ENCODE data around the gene IL11.
"Not testable (repeated sequence)": the region's sequence is repeated elsewhere in the genome, so short reads cannot be mapped to it uniquely, and the experiment has no call there.

Gene IL11

DNA sequence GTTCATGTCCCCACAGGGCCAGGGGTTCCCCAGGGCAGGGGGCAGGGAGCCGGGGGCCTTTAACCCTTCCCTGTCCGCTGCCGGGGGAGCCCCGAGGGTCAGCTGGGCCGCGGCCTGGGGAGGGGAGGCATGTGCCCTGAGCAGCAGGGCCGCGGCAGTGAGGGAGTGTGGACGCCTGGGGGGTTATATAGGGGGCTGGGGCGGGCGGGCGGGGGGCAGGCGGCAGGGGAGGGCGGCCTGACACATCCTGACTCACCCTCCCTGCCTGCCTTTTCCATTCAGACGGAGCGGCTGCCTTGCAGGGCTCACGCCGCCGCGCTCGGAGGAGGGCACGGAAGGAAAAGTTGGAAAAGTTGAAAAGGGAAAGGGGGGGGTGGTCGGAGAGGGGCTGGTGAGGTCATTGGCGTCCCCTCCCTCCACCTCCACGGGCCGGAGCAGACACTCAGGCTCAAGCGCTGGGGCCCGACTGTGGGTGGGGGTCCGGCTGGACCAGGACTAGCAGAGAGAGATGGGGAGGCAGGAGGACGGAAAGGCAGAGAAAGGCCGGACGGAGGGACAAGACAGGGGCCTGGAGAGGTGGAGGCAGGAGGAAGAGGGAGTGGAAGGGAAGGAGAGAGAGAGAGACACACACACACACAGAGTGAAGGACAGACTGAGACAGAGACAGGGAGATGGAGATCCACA, at the start of gene IL11:
TSS of gene IL11 (minus strand) at position 159 of the 684 bp plus-strand sequence. CDS start at position 6, 153 bp downstream.
- peak within 1 kb of the TSS; percentile 52 for H3K27ac Mint-ChIP-seq
- no peaks in the 10 kb centered on the region for H3K4me1 Mint-ChIP-seq (ENCODE audit: low read depth)
- H3K36me3 Mint-ChIP-seq (ENCODE audit: low read depth), result no peaks in the 10 kb centered on the region
- no peak for DNase-seq (ENCODE audit: low spot score)
- no peaks in the 10 kb centered on the region for H3K9me3 Mint-ChIP-seq
- H3K27me3 Mint-ChIP-seq (ENCODE audit: low read depth), result peaks cover 48% of the 10 kb centered on the region
- H3K4me3 Mint-ChIP-seq, result peak within 1 kb of the TSS; percentile 38

DNA sequence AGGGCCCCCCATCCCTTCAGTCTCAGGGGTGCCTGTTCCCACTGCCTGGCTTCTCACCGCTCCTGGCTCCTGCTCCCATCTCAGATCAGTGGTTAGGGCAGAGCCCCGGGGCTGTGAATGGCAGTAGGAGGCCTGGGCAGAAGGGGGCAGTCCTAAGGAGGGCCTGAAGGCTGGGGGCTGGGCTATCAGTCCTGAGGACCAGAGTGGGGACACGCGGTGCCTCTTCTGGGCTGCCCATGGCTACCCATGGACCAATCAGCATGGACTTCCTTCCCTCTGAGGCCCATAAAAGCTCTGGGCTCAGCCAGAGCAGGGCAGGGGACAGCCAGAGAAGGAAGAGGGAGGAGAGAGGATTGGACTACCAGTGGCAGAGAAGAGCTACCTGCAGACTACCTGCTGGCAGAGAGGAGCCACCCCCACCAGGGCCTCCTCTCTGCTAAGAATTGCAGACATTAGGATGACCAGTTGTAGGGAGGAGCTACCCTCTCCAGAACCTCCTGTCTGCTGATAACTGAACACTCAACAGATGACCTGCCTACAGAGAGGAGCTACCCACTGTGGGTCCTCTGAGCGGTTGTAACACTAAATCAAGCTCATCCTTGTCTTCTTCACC, 49.5 kb upstream of the IL11 start:
- no peak overlapping the region for H3K27ac Mint-ChIP-seq
- peaks cover 24% of the 10 kb centered on the region for H3K27me3 Mint-ChIP-seq (ENCODE audit: low read depth)
- H3K9me3 Mint-ChIP-seq, result no peaks in the 10 kb centered on the region
- DNase-seq (ENCODE audit: low spot score), result no peak
- no peaks in the 10 kb centered on the region for H3K36me3 Mint-ChIP-seq (ENCODE audit: low read depth)
- no peak overlapping the region for H3K4me3 Mint-ChIP-seq
- H3K4me1 Mint-ChIP-seq (ENCODE audit: low read depth), result peaks cover 9% of the 10 kb centered on the region

DNA sequence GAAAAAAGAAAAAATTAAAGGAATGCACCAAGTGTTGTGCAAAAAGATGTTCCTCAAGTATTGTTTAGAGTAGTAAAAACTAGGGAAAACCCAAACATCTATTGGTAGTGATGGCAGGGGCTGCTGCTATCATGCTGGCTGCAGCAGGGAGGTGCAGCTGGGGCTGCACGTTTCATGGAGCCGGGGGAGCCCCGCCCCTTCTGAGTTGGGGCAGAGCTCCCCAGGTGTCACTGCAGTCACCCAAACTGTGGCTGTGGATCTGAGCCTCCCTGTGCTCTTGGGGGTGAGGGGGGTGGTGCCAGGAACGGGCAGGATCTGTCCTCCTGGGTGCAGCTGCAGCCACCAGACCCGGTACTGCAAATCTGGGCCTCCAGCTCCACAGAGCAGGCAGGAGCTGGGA, 48.8 kb upstream of the IL11 start:
- DNase-seq (ENCODE audit: low spot score), result no peak
- Mint-ChIP-seq H3K4me3 (no peak overlapping the region), H3K27me3 (ENCODE audit: low read depth) (peaks cover 25% of the 10 kb centered on the region), H3K4me1 (ENCODE audit: low read depth) (peaks cover 9% of the 10 kb centered on the region), H3K27ac (no peak overlapping the region), H3K36me3 (ENCODE audit: low read depth) (no peaks in the 10 kb centered on the region), H3K9me3 (no peaks in the 10 kb centered on the region)

DNA sequence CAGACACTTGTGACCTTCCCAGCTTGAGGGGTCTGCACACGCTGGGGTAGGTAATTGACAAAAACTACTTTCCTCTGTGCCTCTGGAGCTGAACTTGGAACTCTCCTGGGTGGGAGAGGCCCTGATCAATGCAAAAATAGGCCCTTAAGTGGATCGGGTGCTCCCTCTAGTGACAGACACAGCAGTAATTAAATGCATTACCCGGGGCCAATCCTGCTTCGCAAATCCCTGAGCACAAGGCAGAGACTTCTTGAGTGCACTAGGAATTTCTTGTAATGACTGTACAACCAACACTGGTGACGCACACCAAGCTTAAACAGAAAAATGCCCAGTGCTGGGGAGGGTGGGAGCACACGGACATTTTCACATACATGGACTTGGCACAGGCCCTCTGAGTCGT, 47.9 kb upstream of the IL11 start:
- Mint-ChIP-seq H3K4me3 (no peak overlapping the region), H3K9me3 (no peaks in the 10 kb centered on the region), H3K4me1 (ENCODE audit: low read depth) (peaks cover 9% of the 10 kb centered on the region), H3K27me3 (ENCODE audit: low read depth) (peaks cover 23% of the 10 kb centered on the region), H3K36me3 (ENCODE audit: low read depth) (no peaks in the 10 kb centered on the region), H3K27ac (no peak overlapping the region)
- peak; percentile 35 for DNase-seq (ENCODE audit: low spot score)

DNA sequence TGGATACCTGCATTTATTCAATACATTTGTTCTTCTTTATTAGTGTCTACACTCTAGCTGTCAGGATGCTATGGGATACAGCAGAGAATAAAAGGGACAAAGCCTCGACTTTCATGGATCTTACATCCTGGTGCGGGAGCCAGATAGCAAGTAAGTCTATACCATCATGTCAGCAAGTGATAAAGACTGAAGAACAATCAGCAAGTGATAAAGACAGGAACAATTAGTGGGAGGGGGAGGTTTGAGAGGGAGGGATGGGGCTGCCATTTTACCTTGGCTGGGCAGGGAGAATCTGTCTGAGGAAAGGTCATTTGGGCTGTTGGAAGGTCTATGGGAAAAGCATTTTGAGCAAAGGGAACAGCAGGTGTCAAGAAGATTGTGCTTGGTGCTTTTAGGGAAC, 39.9 kb upstream of the IL11 start:
- Mint-ChIP-seq H3K4me3 (no peak overlapping the region), H3K4me1 (ENCODE audit: low read depth) (peaks cover 21% of the 10 kb centered on the region), H3K9me3 (peaks cover 23% of the 10 kb centered on the region), H3K27ac (no peak overlapping the region), H3K27me3 (ENCODE audit: low read depth) (peaks cover 16% of the 10 kb centered on the region), H3K36me3 (ENCODE audit: low read depth) (peaks cover 32% of the 10 kb centered on the region)
- DNase-seq (ENCODE audit: low spot score), result no peak

GRCh38 chr19:55409179-55409578, 38.9 kb upstream of the IL11 start:
- Mint-ChIP-seq H3K36me3 (ENCODE audit: low read depth) (peaks cover 32% of the 10 kb centered on the region), H3K27me3 (ENCODE audit: low read depth) (peaks cover 13% of the 10 kb centered on the region), H3K9me3 (peaks cover 23% of the 10 kb centered on the region), H3K4me1 (ENCODE audit: low read depth) (peaks cover 21% of the 10 kb centered on the region), H3K27ac (peak overlapping the region; percentile 99)
- H3K4me3 Mint-ChIP-seq; DNase-seq (ENCODE audit: low spot score): not testable (repeated sequence)

- H3K9me3 Mint-ChIP-seq, result peaks cover 23% of the 10 kb centered on the region
- peak overlapping the region; percentile 94 for H3K4me3 Mint-ChIP-seq
- peaks cover 21% of the 10 kb centered on the region for H3K4me1 Mint-ChIP-seq (ENCODE audit: low read depth)
- H3K36me3 Mint-ChIP-seq (ENCODE audit: low read depth), result peaks cover 36% of the 10 kb centered on the region
- peak overlapping the region; percentile 99 for H3K27ac Mint-ChIP-seq
- H3K27me3 Mint-ChIP-seq (ENCODE audit: low read depth), result peaks cover 10% of the 10 kb centered on the region
- no peak for DNase-seq (ENCODE audit: low spot score)
Observed at GRCh38 chr19:55408533-55408872, 38.2 kb upstream of the IL11 start.

DNA sequence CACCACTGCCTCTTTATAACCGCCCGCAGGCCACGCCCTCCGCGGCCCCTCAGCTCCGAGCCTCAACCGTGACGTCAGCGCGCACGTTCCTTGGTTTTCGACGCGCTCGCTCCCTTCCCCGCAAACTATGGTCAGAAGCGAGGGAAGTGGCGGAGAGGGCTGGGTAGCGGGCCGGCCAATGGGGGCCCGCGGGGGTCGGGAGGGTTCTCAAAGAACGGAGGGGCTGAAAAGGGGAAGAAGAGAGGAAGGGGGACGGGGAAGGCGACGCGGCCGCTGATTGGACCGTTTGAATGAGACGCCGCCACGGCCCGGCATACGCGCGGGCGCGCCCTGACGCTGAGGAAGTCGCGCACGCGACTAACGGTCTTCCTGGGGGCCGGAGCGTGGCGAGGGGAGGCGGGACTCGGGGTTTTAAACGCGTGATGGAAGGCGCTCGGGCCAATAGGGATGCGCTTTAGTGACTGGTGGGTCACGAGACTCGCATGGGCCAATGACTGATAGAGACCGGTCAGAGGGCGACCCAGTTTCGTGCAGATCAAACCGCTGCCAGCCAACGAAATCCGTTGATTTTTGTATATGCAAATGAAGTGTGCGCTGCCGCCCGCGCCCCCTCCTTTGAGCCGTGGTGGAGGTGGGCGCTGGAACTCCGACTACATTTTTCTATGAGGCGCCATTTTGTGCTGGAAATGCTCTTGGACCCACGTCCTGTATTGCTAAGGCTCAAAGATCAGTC, 37.7 kb upstream of the IL11 start:
- Mint-ChIP-seq H3K4me1 (ENCODE audit: low read depth) (peaks cover 24% of the 10 kb centered on the region), H3K9me3 (peaks cover 23% of the 10 kb centered on the region), H3K36me3 (ENCODE audit: low read depth) (peaks cover 40% of the 10 kb centered on the region), H3K27ac (peak overlapping the region; percentile 99), H3K4me3 (peak overlapping the region; percentile 94), H3K27me3 (ENCODE audit: low read depth) (peaks cover 10% of the 10 kb centered on the region)
- peak; percentile 97 for DNase-seq (ENCODE audit: low spot score)

GRCh38 chr19:55407550-55407799, 37.2 kb upstream of the IL11 start, which contains the start of gene UBE2S:
Gene UBE2S, minus strand, starts transcription at chr19:55407788. Its CDS starts 199 bp downstream, at chr19:55407589.
- not testable (repeated sequence) for DNase-seq (ENCODE audit: low spot score)
- H3K36me3 Mint-ChIP-seq (ENCODE audit: low read depth), result peaks cover 45% of the 10 kb centered on the region
- H3K27me3 Mint-ChIP-seq (ENCODE audit: low read depth), result peaks cover 10% of the 10 kb centered on the region
- H3K4me3 Mint-ChIP-seq, result peak within 1 kb of the TSS; percentile 94
- H3K27ac Mint-ChIP-seq, result peak within 1 kb of the TSS; percentile 99
- H3K9me3 Mint-ChIP-seq, result peaks cover 23% of the 10 kb centered on the region
- peaks cover 25% of the 10 kb centered on the region for H3K4me1 Mint-ChIP-seq (ENCODE audit: low read depth)

GRCh38 chr19:55406826-55407549, 36.7 kb upstream of the IL11 start:
- Mint-ChIP-seq H3K9me3 (peaks cover 23% of the 10 kb centered on the region), H3K4me3 (peak overlapping the region; percentile 86), H3K27ac (peak overlapping the region; percentile 99), H3K27me3 (ENCODE audit: low read depth) (peaks cover 7% of the 10 kb centered on the region), H3K4me1 (ENCODE audit: low read depth) (peaks cover 25% of the 10 kb centered on the region), H3K36me3 (ENCODE audit: low read depth) (peaks cover 49% of the 10 kb centered on the region)
- DNase-seq (ENCODE audit: low spot score), result no peak

DNA sequence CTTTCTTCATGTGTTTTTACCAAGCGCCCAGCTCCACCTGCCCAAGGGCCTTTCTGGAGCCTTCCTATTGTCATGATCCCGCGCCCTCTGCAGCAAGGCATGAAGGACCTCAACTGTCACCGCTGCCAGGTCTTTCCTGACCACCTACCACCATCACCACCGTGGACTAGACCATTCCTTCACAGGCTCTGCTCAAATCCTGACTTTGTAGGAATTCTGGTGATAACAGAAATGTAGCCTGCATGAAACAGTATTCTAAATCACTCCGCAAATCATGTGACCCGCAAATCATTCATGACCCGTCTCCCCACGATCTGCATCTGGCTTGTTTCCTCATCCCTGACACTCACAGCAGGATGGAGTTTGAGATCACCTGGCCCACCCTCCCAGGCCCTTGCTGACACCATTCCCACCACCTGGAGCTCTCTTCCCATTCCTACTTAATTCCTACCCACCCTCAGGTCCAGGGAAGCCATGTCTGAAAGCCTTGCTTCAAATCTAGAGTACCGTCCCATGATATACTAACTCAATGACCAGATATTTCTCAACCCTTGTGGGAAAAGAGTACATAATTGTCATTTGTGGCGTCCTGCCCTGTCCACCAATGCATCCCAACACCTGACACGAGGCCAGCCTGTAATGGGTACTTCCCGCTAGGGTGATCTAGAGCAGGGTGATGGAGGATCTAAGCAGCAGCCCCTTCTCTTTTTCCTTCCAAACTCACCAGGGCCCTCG, 36.0 kb upstream of the IL11 start:
- Mint-ChIP-seq H3K4me1 (ENCODE audit: low read depth) (peaks cover 25% of the 10 kb centered on the region), H3K27me3 (ENCODE audit: low read depth) (peaks cover 1% of the 10 kb centered on the region), H3K9me3 (peaks cover 21% of the 10 kb centered on the region), H3K4me3 (peak overlapping the region; percentile 86), H3K27ac (peak overlapping the region; percentile 85), H3K36me3 (ENCODE audit: low read depth) (peaks cover 52% of the 10 kb centered on the region)
- DNase-seq (ENCODE audit: low spot score), result no peak

DNA sequence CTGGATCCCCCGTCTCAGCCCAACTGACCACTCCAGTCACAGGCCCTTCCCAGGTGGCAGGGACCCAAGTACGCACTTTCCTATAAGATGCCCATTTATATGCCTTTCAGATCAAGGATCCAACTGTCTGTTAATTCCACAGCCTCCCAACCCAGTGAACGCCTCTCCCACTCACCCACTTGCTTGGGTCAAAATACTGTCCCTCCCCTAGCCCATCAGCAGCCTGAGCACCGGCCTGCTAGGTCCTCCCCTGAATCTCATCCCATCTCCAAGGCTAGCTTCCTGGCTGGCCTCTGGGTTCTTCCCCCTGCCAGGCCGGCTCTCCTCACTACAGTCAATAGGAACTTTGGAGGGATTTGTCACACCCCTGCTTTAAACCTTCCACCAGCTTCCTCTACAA, 35.4 kb upstream of the IL11 start:
- no peak for DNase-seq (ENCODE audit: low spot score)
- Mint-ChIP-seq H3K27me3 (ENCODE audit: low read depth) (no peaks in the 10 kb centered on the region), H3K4me3 (peak overlapping the region; percentile 86), H3K4me1 (ENCODE audit: low read depth) (peaks cover 25% of the 10 kb centered on the region), H3K36me3 (ENCODE audit: low read depth) (peaks cover 58% of the 10 kb centered on the region), H3K27ac (peak overlapping the region; percentile 85), H3K9me3 (peaks cover 16% of the 10 kb centered on the region)

DNA sequence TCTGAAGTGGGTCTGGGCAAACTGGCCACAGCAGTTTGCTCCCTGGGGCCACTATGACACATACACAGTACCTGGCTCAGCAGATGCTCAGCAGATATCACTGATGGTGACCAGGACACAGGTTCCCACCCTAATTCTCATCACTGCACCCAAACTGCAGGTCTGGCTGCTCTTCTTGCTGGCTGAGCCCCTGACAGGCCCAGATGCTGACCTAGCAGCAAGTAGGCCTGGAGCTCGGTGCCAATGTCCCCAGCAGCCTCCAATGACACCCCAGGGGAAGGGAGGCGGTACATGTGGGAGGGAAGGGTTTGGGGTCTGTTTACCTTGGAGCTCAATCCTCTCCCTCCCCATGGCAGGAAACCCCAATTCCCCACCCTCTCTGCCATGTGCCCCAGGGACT, 32.2 kb upstream of the IL11 start:
- H3K27ac Mint-ChIP-seq, result no peak overlapping the region
- peaks cover 52% of the 10 kb centered on the region for H3K36me3 Mint-ChIP-seq (ENCODE audit: low read depth)
- peaks cover 26% of the 10 kb centered on the region for H3K4me1 Mint-ChIP-seq (ENCODE audit: low read depth)

More for the DNA sequence above, 32.2 kb upstream of the IL11 start:
- H3K9me3 Mint-ChIP-seq, result no peaks in the 10 kb centered on the region
- no peak overlapping the region for H3K4me3 Mint-ChIP-seq
- no peaks in the 10 kb centered on the region for H3K27me3 Mint-ChIP-seq (ENCODE audit: low read depth)
- no peak for DNase-seq (ENCODE audit: low spot score)
